Neuronal stem cell (in vitro differentiated cells): ENCODE measurements around the gene ACKR2.

Experiments
- DNase-seq: peaks from one replicate; pipeline ENCODE4 v3.0.0-alpha.2; 2013; ENCODE audit warnings: low spot score
- H2AFZ ChIP-seq: one replicate; pipeline ENCODE4 v1.6.1; 2013; ENCODE audit warnings: mild to moderate bottlenecking, low read length, inconsistent platforms
- H2AK5ac ChIP-seq: 2 replicates; pipeline ENCODE4 v1.6.1; 2013; ENCODE audit warnings: low read depth, mild to moderate bottlenecking, inconsistent platforms, low read length, moderate library complexity, mixed read lengths
- H2BK120ac ChIP-seq: 2 replicates; pipeline ENCODE4 v1.6.1; 2013; ENCODE audit warnings: low read depth, mild to moderate bottlenecking, inconsistent platforms, low read length, moderate library complexity, mixed read lengths
- H2BK12ac ChIP-seq: one replicate; pipeline ENCODE4 v1.6.1; 2013; ENCODE audit warnings: low read length, inconsistent platforms
- H2BK15ac ChIP-seq: 2 replicates; pipeline ENCODE4 v1.6.1; 2013; ENCODE audit warnings: mild to moderate bottlenecking, low read length, inconsistent platforms, mixed read lengths
- H2BK5ac ChIP-seq: one replicate; pipeline ENCODE4 v1.6.1; 2013; ENCODE audit warnings: inconsistent platforms, mild to moderate bottlenecking, low read length, moderate library complexity
- H3K14ac ChIP-seq: one replicate; pipeline ENCODE4 v1.6.1; 2013; ENCODE audit warnings: low read length, inconsistent platforms
- H3K18ac ChIP-seq: 2 replicates; pipeline ENCODE4 v1.6.1; 2013; ENCODE audit warnings: low read length, inconsistent platforms
- H3K23ac ChIP-seq: 2 replicates; pipeline ENCODE4 v1.6.1; 2013; ENCODE audit warnings: low read depth, mild to moderate bottlenecking, mixed read lengths, low read length, inconsistent platforms; ENCODE audit not compliant: poor library complexity
- H3K27ac ChIP-seq: replicated peaks from 3 replicates; pipeline ENCODE4 v1.5.1; 2013; ENCODE audit warnings: low read length, inconsistent platforms
- H3K27me3 ChIP-seq, 3 experiments: 2 replicates each; pipeline ENCODE4 v1.6.1; 2013; ENCODE audit warnings: low read length in 3 of 3, mild to moderate bottlenecking in 2 of 3, inconsistent platforms in 1 of 3, low read depth in 1 of 3, mixed read lengths in 1 of 3, moderate library complexity in 1 of 3; ENCODE audit not compliant: control insufficient read depth in 3 of 3, insufficient read depth in 3 of 3
- H3K36me3 ChIP-seq, 2 donors: replicated peaks in 1 of 2; 2 replicates each; pipeline ENCODE4 v1.6.1; 2013; ENCODE audit warnings: low read length in 2 of 2; ENCODE audit not compliant: control insufficient read depth in 2 of 2, insufficient read depth in 2 of 2
- H3K4ac ChIP-seq: 2 replicates; pipeline ENCODE4 v1.6.1; 2013; ENCODE audit warnings: inconsistent platforms, mild to moderate bottlenecking, low read length, moderate library complexity
- H3K4me1 ChIP-seq, 2 donors: 1 replicate in 1 of 2; 2 replicates in 1 of 2; pipeline ENCODE4 v1.6.1; 2013; ENCODE audit warnings: low read length in 2 of 2, low read depth in 1 of 2; ENCODE audit not compliant: control insufficient read depth in 2 of 2, insufficient read depth in 1 of 2
- H3K4me2 ChIP-seq: one replicate; pipeline ENCODE4 v1.6.1; 2013; ENCODE audit warnings: mild to moderate bottlenecking, low read length, inconsistent platforms; ENCODE audit not compliant: insufficient read depth, poor library complexity, severe bottlenecking
- H3K4me3 ChIP-seq, 2 donors: 2 replicates each; pipeline ENCODE4 v1.5.1; 2013; ENCODE audit warnings: low read length in 2 of 2, mild to moderate bottlenecking in 2 of 2, inconsistent platforms in 1 of 2, moderate library complexity in 1 of 2
- H3K79me1 ChIP-seq: one replicate; pipeline ENCODE4 v1.6.1; 2013; ENCODE audit warnings: low read depth, mild to moderate bottlenecking, inconsistent platforms, low read length, moderate library complexity
- H3K9ac ChIP-seq: one replicate; pipeline ENCODE4 v1.6.1; 2013; ENCODE audit warnings: mild to moderate bottlenecking, low read depth, low read length, inconsistent platforms; ENCODE audit not compliant: poor library complexity
- H3K9me3 ChIP-seq, 2 donors: replicated peaks in 1 of 2; 2 replicates each; pipeline versions ENCODE3 to v1.6.1; 2013; ENCODE audit warnings: low read length in 2 of 2, mild to moderate bottlenecking in 2 of 2, inconsistent platforms in 1 of 2, low read depth in 1 of 2, mixed read lengths in 1 of 2, moderate library complexity in 1 of 2; ENCODE audit not compliant: control insufficient read depth in 2 of 2, insufficient read depth in 1 of 2
- H4K8ac ChIP-seq: one replicate; pipeline ENCODE4 v1.6.1; 2013; ENCODE audit warnings: low read depth, mild to moderate bottlenecking, inconsistent platforms, low read length, moderate library complexity
- H4K91ac ChIP-seq: one replicate; pipeline ENCODE4 v1.6.1; 2013; ENCODE audit warnings: low read length, low read depth, mild to moderate bottlenecking, inconsistent platforms; ENCODE audit not compliant: poor library complexity
- WGBS, 2 donors: extraction: QIAGEN DNeasy Blood & Tissue Kit; methylation state at CpG; one replicate each; pipeline ENCODE4 v1.1.7; 2013; ENCODE audit warnings: missing lambda C conversion rate in 2 of 2, mixed read lengths in 1 of 2; ENCODE audit not compliant: insufficient read length in 2 of 2, insufficient replicate concordance in 1 of 2; ENCODE audit errors: extremely low coverage in 2 of 2; 5-methylcytosine and 5-hydroxymethylcytosine counted together

The ACKR2 gene

DNA sequence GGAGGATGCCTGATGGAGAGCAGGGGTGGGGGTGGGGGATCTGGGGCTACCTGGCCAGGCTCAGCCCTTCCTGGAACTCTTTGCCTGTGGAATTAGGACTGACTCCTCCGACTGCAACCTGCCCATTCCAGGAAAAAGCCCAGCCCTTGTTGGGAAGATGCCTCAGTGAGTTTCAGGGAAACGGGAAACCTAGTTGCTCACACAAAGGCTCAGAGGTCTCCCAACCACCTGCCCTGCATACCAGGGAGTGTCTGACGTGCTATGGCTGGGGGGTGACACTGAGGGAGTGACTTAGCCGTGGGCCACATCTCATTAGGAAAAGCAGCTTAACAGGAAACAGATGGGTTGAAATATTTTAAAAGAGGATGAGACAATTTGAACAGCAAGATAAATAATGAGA, 38.5 kb downstream of the ACKR2 start:
- no CpG with 5 or more reads among the region's 4 CpGs for whole genome bisulfite sequencing, 2 donors

DNA sequence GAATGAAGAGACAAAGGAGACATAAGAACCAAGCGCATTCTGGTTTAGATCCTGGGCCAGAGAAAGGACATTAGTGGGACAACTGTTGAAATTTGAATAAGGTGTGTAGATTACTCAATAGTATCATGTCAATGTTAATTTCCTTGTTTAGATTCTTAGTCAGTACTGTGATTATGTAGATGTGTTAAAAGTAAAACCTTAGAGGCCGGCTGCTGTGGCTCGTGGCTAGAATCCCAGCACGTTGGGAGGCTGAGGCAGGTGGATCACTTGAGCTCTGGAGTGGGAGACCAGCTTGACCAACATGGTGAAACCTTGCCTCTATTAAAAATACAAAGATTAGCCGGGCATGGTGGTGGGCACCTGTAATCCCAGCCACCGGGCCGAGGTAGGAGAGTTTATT, 39.8 kb downstream of the ACKR2 start:
- Histone ChIP-seq H3K23ac (no peak overlapping the region), H3K27ac (no peak overlapping the region), H3K9me3 (no peaks in the 10 kb centered on the region), H3K36me3 (no peaks in the 10 kb centered on the region), H3K4me2 (no peak overlapping the region), H2BK120ac (no peak overlapping the region), H2BK12ac (no peak overlapping the region), H3K4me1 (peaks cover 0 to 10% of the 10 kb centered on the region in 2 donors), H3K18ac (no peak overlapping the region), H3K4me3 (no peak overlapping the region), H2AK5ac (no peak overlapping the region), H3K4ac (no peak overlapping the region), H2AFZ (no peak overlapping the region), H3K79me1 (no peaks in the 10 kb centered on the region), H4K8ac (no peak overlapping the region), H2BK5ac (no peak overlapping the region), H3K9ac (no peak overlapping the region), H3K27me3 (peaks cover 0 to 13% (median 0%) of the 10 kb centered on the region in 3 experiments), H3K14ac (no peak overlapping the region), H4K91ac (no peak overlapping the region), H2BK15ac (no peak overlapping the region)
- no peak for DNase-seq
- WGBS, 2 donors = no CpG with 5 or more reads among the region's 7 CpGs

More for the DNA sequence above, 38.5 kb downstream of the ACKR2 start:
- H4K91ac ChIP-seq = no peak overlapping the region
- no peak for DNase-seq
- H2BK15ac ChIP-seq = no peak overlapping the region
- H3K27ac ChIP-seq = no peak overlapping the region
- H3K23ac ChIP-seq = no peak overlapping the region
- no peak overlapping the region for H2BK120ac ChIP-seq
- no peak overlapping the region for H3K14ac ChIP-seq
- peaks cover 0 to 10% of the 10 kb centered on the region in 2 donors for H3K4me1 ChIP-seq
- H2BK12ac ChIP-seq = no peak overlapping the region
- no peaks in the 10 kb centered on the region for H3K9me3 ChIP-seq
- peak overlapping the region; percentile 44 for H2AFZ ChIP-seq
- H4K8ac ChIP-seq = no peak overlapping the region
- no peak overlapping the region for H3K9ac ChIP-seq
- no peaks in the 10 kb centered on the region for H3K79me1 ChIP-seq
- H2AK5ac ChIP-seq = no peak overlapping the region
- no peak overlapping the region for H3K4ac ChIP-seq
- no peak overlapping the region for H2BK5ac ChIP-seq
- no peak overlapping the region for H3K4me3 ChIP-seq
- H3K36me3 ChIP-seq = no peaks in the 10 kb centered on the region
- H3K27me3 ChIP-seq = peaks cover 0 to 8% (median 0%) of the 10 kb centered on the region in 3 experiments
- H3K18ac ChIP-seq = no peak overlapping the region
- no peak overlapping the region for H3K4me2 ChIP-seq

GRCh38 chr3:42850263-42850662, 41.0 kb downstream of the ACKR2 start:
- Histone ChIP-seq H3K4me2 (no peak overlapping the region), H3K23ac (no peak overlapping the region), H3K4ac (no peak overlapping the region), H3K9me3 (no peaks in the 10 kb centered on the region), H2BK5ac (no peak overlapping the region), H3K4me1 (peaks cover 0 to 3% of the 10 kb centered on the region in 2 donors), H3K18ac (no peak overlapping the region), H3K79me1 (no peaks in the 10 kb centered on the region), H4K8ac (no peak overlapping the region), H2BK120ac (no peak overlapping the region), H4K91ac (no peak overlapping the region), H3K36me3 (no peaks in the 10 kb centered on the region), H3K9ac (no peak overlapping the region), H3K4me3 (no peak overlapping the region), H2BK12ac (no peak overlapping the region), H2BK15ac (no peak overlapping the region), H2AK5ac (no peak overlapping the region), H3K27ac (no peak overlapping the region), H3K27me3 (peaks cover 0 to 13% (median 0%) of the 10 kb centered on the region in 3 experiments), H3K14ac (no peak overlapping the region), H2AFZ (no peak overlapping the region)
- WGBS, 2 donors = no CpG with 5 or more reads among the region's 3 CpGs
- no peak for DNase-seq

- H3K27me3 ChIP-seq = peaks cover 0 to 9% (median 0%) of the 10 kb centered on the region in 3 experiments
- no peak overlapping the region for H2BK15ac ChIP-seq
- WGBS, 2 donors = no CpG with 5 or more reads among the region's 6 CpGs
- H3K27ac ChIP-seq = no peak overlapping the region
- H2AK5ac ChIP-seq = no peak overlapping the region
- no peak overlapping the region for H3K4me3 ChIP-seq
- peak overlapping the region; percentile 10 for H3K23ac ChIP-seq
- no peak overlapping the region for H3K9ac ChIP-seq
- no peak overlapping the region for H3K14ac ChIP-seq
- no peaks in the 10 kb centered on the region for H3K36me3 ChIP-seq
- H4K8ac ChIP-seq = no peak overlapping the region
- H2BK12ac ChIP-seq = no peak overlapping the region
- H3K4me1 ChIP-seq = peaks cover 0 to 3% of the 10 kb centered on the region in 2 donors
- no peak overlapping the region for H4K91ac ChIP-seq
- H2AFZ ChIP-seq = no peak overlapping the region
- H2BK5ac ChIP-seq = no peak overlapping the region
- no peak overlapping the region for H3K4ac ChIP-seq
- no peak for DNase-seq
- no peak overlapping the region for H2BK120ac ChIP-seq
- H3K9me3 ChIP-seq = no peaks in the 10 kb centered on the region
- H3K18ac ChIP-seq = peak overlapping the region; percentile 58
- H3K4me2 ChIP-seq = no peak overlapping the region
- H3K79me1 ChIP-seq = no peaks in the 10 kb centered on the region
Measured at GRCh38 chr3:42851228-42851834, 42.1 kb downstream of the ACKR2 start.
